ENCODE measurements around the gene CCDC157.

DNA sequence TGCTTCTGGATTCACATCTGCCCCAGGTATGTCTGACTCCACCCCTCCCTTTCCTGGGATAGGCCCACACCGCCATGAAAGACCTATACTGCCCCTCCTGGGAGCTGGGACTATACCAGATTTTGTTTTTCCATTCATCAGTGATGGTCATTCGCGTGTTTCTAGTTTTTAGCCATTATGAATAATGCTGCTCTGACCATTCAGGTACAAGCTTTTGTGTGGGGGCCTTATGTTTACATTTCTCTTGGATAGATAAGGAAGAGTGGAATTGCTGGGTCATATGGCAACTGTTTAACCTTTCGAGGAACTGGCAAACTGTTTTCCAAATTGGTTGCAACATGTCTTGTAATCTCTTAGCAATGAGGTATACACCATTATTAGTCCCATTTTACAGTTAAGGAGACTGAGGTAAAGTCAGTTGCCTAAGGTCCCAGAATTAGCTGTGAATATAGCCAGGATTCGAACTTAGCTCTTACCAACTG is 28.9 kb upstream of the CCDC157 start:
- TF ChIP-seq, protein P1, sequence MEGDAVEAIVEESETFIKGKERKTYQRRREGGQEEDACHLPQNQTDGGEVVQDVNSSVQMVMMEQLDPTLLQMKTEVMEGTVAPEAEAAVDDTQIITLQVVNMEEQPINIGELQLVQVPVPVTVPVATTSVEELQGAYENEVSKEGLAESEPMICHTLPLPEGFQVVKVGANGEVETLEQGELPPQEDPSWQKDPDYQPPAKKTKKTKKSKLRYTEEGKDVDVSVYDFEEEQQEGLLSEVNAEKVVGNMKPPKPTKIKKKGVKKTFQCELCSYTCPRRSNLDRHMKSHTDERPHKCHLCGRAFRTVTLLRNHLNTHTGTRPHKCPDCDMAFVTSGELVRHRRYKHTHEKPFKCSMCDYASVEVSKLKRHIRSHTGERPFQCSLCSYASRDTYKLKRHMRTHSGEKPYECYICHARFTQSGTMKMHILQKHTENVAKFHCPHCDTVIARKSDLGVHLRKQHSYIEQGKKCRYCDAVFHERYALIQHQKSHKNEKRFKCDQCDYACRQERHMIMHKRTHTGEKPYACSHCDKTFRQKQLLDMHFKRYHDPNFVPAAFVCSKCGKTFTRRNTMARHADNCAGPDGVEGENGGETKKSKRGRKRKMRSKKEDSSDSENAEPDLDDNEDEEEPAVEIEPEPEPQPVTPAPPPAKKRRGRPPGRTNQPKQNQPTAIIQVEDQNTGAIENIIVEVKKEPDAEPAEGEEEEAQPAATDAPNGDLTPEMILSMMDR (IDR thresholded peaks at IDR 0.05), result no peak
- TF ChIP-seq POLR2A (IDR thresholded peaks at IDR 0.05) (no peak), POLR2AphosphoS5 (IDR thresholded peaks at IDR 0.05) (no peak)

All from suprapubic skin (tissue), 4 donors.